ENCODE results near the gene AGPAT2. TPM values are rescaled to one million over a fixed set of nuclear protein-coding genes. Genes with fewer than 3 reads are reported as not detected.
"Not testable (repeated sequence)": the region's sequence is repeated elsewhere in the genome, so short reads cannot be mapped to it uniquely, and the experiment has no call there.

AGPAT2 gene
- polyA plus RNA-seq, 2 donors = 90.7 to 100 TPM

DNA sequence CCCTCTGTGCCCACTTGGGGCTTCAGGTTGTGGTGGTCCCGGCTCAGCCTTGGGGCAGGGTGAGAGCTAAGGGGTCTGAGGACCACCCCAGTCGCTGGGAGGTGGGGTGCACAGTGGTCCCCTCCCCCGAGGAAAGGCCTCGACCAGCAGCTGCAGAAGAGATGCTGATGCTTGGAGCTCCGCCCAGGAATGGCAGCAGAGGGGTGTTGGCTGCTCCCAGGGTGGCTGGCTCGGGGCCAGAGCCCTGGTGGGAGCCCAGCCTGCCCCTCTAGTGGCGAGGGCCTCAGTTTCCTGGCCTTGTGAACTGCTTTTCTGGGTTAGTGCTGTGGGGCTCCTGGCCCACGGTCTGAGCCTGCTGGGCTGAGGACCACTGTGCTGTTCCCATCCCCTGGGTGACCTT is 26.3 kb upstream of the AGPAT2 start:
- Histone ChIP-seq H3K4me1 (ENCODE audit: control insufficient read depth in 2 of 2, insufficient read depth in 2 of 2, low read length in 1 of 2) (peaks cover 0 to 3% of the 10 kb centered on the region in 2 donors), H3K27me3 (ENCODE audit: control insufficient read depth in 1 of 2, insufficient read depth in 2 of 2, low read length in 2 of 2) (peaks cover 0 to 7% of the 10 kb centered on the region in 2 donors), H3K36me3 (ENCODE audit: control insufficient read depth in 2 of 2, insufficient read depth in 2 of 2, low read length in 1 of 2) (no peaks in the 10 kb centered on the region), H3K27ac (ENCODE audit: low read depth in 2 of 2, low read length in 1 of 2) (peak overlapping the region in 1 of 2 donors; percentile 49), H3K4me3 (ENCODE audit: low read depth in 1 of 2, low read length in 2 of 2) (no peak overlapping the region), H3K9me3 (ENCODE audit: control insufficient read depth in 2 of 2, insufficient read depth in 1 of 2, low read depth in 1 of 2, low read length in 1 of 2) (no peaks in the 10 kb centered on the region)
- 46 to 51% methylated on average over 8 of the region's 8 CpGs for WGBS, 2 donors

DNA sequence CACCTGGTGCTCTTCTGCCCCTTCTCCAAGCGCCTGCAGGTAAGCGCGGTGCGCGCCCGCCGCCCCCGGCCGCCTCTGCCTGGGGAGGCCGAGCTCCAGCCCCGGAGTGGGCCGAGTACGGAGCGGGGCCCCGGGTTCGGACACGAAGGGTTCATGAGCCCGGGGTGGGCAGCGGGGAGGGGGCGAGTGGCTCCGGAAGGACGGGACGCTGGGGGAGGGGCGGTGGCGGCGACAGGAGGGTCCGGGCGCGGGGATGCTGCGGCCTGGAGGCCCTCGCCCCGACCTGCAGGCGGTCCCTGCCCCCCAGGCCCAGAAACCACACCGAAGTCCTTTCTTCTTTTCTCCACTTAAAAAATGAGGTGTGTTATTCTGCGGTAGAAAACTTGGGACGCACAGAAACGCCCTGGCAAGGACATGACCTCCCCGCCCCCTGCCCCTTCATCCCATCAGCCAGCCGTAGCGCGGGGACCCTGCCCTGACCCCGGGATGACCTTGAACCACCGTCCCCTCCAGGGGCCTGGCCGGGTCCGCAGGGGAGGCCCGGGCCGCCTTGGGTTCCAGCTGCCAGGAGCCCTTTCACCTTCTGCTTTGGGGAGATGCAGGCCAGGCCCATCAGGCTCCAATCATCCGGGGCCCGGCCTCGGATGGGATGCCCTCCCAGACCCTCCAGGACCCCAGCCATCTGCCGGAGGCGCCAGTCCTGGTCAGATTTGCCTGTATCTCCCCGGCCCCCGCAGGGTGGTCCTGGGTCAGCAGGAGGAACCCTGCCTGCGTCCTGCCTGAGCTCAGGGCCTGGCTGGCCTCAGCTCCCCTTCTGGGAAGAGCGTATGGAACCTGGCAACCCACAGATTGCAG is 25.7 kb upstream of the AGPAT2 start:
- Histone ChIP-seq H3K36me3 (ENCODE audit: control insufficient read depth in 2 of 2, insufficient read depth in 2 of 2, low read length in 1 of 2) (no peaks in the 10 kb centered on the region), H3K27ac (ENCODE audit: low read depth in 2 of 2, low read length in 1 of 2) (peak overlapping the region in 1 of 2 donors; percentile 49), H3K9me3 (ENCODE audit: control insufficient read depth in 2 of 2, insufficient read depth in 1 of 2, low read depth in 1 of 2, low read length in 1 of 2) (no peaks in the 10 kb centered on the region), H3K27me3 (ENCODE audit: control insufficient read depth in 1 of 2, insufficient read depth in 2 of 2, low read length in 2 of 2) (peaks cover 0 to 7% of the 10 kb centered on the region in 2 donors), H3K4me1 (ENCODE audit: control insufficient read depth in 2 of 2, insufficient read depth in 2 of 2, low read length in 1 of 2) (peaks cover 0 to 3% of the 10 kb centered on the region in 2 donors), H3K4me3 (ENCODE audit: low read depth in 1 of 2, low read length in 2 of 2) (peak overlapping the region; percentile 23 to 40)
- WGBS, 2 donors = 9 to 10% methylated on average over 45 to 56 of the region's 56 CpGs

DNA sequence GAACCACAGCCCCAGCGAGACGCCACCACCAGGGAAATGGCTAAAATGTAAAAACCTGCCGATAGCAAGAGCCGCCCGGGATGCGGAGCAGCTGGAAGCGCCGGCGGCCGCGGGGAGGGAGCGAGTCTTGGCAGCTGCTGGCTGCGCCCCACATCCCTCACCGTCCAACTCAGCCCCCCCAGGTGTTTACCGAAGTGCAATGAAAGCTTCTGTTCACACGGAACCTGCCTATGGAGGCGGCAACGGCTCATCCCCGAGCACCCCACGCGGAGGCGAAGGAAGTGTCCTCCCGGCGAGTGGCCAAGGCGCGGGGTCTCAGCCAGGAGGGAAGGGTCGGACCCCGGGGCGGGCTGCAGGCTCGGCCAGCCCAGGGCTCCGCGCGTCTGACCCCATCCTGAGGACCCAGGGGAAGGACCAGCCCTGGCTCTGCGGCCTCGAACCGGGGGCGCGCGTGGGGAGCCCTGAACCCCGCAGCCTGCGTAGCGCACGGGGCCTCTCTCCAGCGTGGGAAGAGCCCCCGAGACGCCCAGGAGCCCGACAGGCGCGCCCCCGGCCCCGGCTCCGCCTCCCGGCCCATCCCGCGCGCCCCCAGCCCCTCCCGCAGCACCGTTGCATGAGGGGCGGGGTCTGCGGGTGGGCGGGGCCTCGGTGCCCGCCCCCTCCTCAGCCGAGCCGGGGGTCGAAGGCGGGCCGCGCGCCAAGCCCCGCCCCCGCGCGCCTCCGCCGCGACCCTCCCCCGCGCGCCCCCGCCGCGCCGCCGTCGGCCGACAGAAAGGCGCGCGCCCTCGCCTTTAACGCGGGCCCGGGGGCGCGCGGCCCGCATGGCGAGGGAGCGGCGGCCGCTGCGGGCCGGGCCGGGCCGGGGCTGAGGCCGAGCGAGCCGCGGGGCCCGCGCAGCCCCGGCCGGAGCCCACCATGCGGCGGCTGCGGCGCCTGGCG is 24.8 kb upstream of the AGPAT2 start, which contains the start of gene DIPK1B:
Gene DIPK1B, plus strand, starts transcription at position 822 of the 939 bp plus-strand sequence. Its CDS starts 94 bp downstream, at position 916.
- H3K36me3 ChIP-seq (ENCODE audit: control insufficient read depth in 2 of 2, insufficient read depth in 2 of 2, low read length in 1 of 2) = no peaks in the 10 kb centered on the region
- peak within 1 kb of the TSS; percentile 23 to 40 for H3K4me3 ChIP-seq (ENCODE audit: low read depth in 1 of 2, low read length in 2 of 2)
- WGBS, 2 donors = 2% methylated on average over 75 to 119 of the region's 119 CpGs
- H3K9me3 ChIP-seq (ENCODE audit: control insufficient read depth in 2 of 2, insufficient read depth in 1 of 2, low read depth in 1 of 2, low read length in 1 of 2) = no peaks in the 10 kb centered on the region
- H3K27ac ChIP-seq (ENCODE audit: low read depth in 2 of 2, low read length in 1 of 2) = peak within 1 kb of the TSS in 1 of 2 donors; percentile 49
- H3K4me1 ChIP-seq (ENCODE audit: control insufficient read depth in 2 of 2, insufficient read depth in 2 of 2, low read length in 1 of 2) = peaks cover 0 to 3% of the 10 kb centered on the region in 2 donors
- H3K27me3 ChIP-seq (ENCODE audit: control insufficient read depth in 1 of 2, insufficient read depth in 2 of 2, low read length in 2 of 2) = peaks cover 0 to 7% of the 10 kb centered on the region in 2 donors

GRCh38 chr9:136711219-136711648 is 24.0 kb upstream of the AGPAT2 start:
- not testable (repeated sequence) for H3K27me3 ChIP-seq (ENCODE audit: control insufficient read depth in 1 of 2, insufficient read depth in 2 of 2, low read length in 2 of 2); H3K27ac ChIP-seq (ENCODE audit: low read depth in 2 of 2, low read length in 1 of 2)

GRCh38 chr9:136710543-136710942 is 23.3 kb upstream of the AGPAT2 start:
- H3K36me3 ChIP-seq (ENCODE audit: control insufficient read depth in 2 of 2, insufficient read depth in 2 of 2, low read length in 1 of 2) = no peaks in the 10 kb centered on the region
- WGBS, 2 donors = 83 to 87% methylated on average over 7 of the region's 7 CpGs
- no peak overlapping the region for H3K27ac ChIP-seq (ENCODE audit: low read depth in 2 of 2, low read length in 1 of 2)
- peaks cover 0 to 7% of the 10 kb centered on the region in 2 donors for H3K27me3 ChIP-seq (ENCODE audit: control insufficient read depth in 1 of 2, insufficient read depth in 2 of 2, low read length in 2 of 2)
- H3K4me1 ChIP-seq (ENCODE audit: control insufficient read depth in 2 of 2, insufficient read depth in 2 of 2, low read length in 1 of 2) = peaks cover 0 to 3% of the 10 kb centered on the region in 2 donors
- H3K4me3 ChIP-seq (ENCODE audit: low read depth in 1 of 2, low read length in 2 of 2) = no peak overlapping the region
- H3K9me3 ChIP-seq (ENCODE audit: control insufficient read depth in 2 of 2, insufficient read depth in 1 of 2, low read depth in 1 of 2, low read length in 1 of 2) = no peaks in the 10 kb centered on the region

More at GRCh38 chr9:136711219-136711648, 24.0 kb upstream of the AGPAT2 start:
- not testable (repeated sequence) for H3K9me3 ChIP-seq (ENCODE audit: control insufficient read depth in 2 of 2, insufficient read depth in 1 of 2, low read depth in 1 of 2, low read length in 1 of 2); H3K4me3 ChIP-seq (ENCODE audit: low read depth in 1 of 2, low read length in 2 of 2); H3K4me1 ChIP-seq (ENCODE audit: control insufficient read depth in 2 of 2, insufficient read depth in 2 of 2, low read length in 1 of 2); H3K36me3 ChIP-seq (ENCODE audit: control insufficient read depth in 2 of 2, insufficient read depth in 2 of 2, low read length in 1 of 2)
- WGBS, 2 donors = 25 to 32% methylated on average over 4 of the region's 4 CpGs

DNA sequence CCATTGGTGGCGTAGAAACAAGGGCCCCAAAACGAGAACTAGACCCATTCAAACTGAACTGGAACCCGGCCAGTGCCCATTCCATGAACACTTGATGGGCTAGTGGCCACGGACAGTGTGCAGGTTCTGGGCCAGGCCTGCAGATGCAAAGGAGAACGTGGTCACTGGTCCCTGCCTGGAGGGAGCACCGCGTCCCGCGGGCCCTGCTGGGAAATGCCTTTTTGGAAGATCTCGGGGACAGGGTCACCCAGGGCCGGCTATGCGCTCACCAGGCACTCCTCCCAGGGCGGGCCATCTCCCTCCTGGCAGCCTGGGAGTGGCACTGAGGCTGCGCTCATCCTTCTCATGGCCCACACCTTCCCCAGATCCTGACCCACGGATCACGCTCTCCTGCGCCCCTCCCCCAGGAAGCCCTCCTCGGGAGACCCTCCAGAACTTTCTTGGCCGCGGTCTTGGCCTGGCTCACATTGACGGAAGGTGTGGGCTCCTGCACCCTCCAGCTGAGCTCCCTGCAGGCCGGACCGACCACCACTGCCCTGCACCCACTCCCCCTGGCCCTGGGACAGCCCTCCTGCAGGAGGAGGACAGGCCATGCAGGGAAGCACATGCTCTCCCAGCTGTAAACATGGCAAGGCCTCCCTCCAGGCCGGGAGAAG is 22.3 kb upstream of the AGPAT2 start:
- H3K4me3 ChIP-seq (ENCODE audit: low read depth in 1 of 2, low read length in 2 of 2) = no peak overlapping the region
- WGBS, 2 donors = 86 to 88% methylated on average over 22 to 24 of the region's 24 CpGs
- H3K36me3 ChIP-seq (ENCODE audit: control insufficient read depth in 2 of 2, insufficient read depth in 2 of 2, low read length in 1 of 2) = no peaks in the 10 kb centered on the region
- H3K4me1 ChIP-seq (ENCODE audit: control insufficient read depth in 2 of 2, insufficient read depth in 2 of 2, low read length in 1 of 2) = peaks cover 0 to 3% of the 10 kb centered on the region in 2 donors
- peaks cover 0 to 7% of the 10 kb centered on the region in 2 donors for H3K27me3 ChIP-seq (ENCODE audit: control insufficient read depth in 1 of 2, insufficient read depth in 2 of 2, low read length in 2 of 2)
- H3K9me3 ChIP-seq (ENCODE audit: control insufficient read depth in 2 of 2, insufficient read depth in 1 of 2, low read depth in 1 of 2, low read length in 1 of 2) = no peaks in the 10 kb centered on the region
- H3K27ac ChIP-seq (ENCODE audit: low read depth in 2 of 2, low read length in 1 of 2) = no peak overlapping the region

- no peak overlapping the region for H3K27ac ChIP-seq (ENCODE audit: low read depth in 2 of 2, low read length in 1 of 2)
Observed at GRCh38 chr9:136707849-136708517, 20.7 kb upstream of the AGPAT2 start.

GRCh38 chr9:136707011-136707410 is 19.8 kb upstream of the AGPAT2 start:
- H3K9me3 ChIP-seq (ENCODE audit: control insufficient read depth in 2 of 2, insufficient read depth in 1 of 2, low read depth in 1 of 2, low read length in 1 of 2) = no peaks in the 10 kb centered on the region
- H3K27ac ChIP-seq (ENCODE audit: low read depth in 2 of 2, low read length in 1 of 2) = no peak overlapping the region
- H3K4me1 ChIP-seq (ENCODE audit: control insufficient read depth in 2 of 2, insufficient read depth in 2 of 2, low read length in 1 of 2) = peaks cover 0 to 3% of the 10 kb centered on the region in 2 donors
- WGBS, 2 donors = 91 to 92% methylated on average over 7 of the region's 7 CpGs
- H3K36me3 ChIP-seq (ENCODE audit: control insufficient read depth in 2 of 2, insufficient read depth in 2 of 2, low read length in 1 of 2) = no peaks in the 10 kb centered on the region
- H3K27me3 ChIP-seq (ENCODE audit: control insufficient read depth in 1 of 2, insufficient read depth in 2 of 2, low read length in 2 of 2) = no peaks in the 10 kb centered on the region
- H3K4me3 ChIP-seq (ENCODE audit: low read depth in 1 of 2, low read length in 2 of 2) = no peak overlapping the region

More at GRCh38 chr9:136707849-136708517, 20.7 kb upstream of the AGPAT2 start:
- Histone ChIP-seq H3K9me3 (ENCODE audit: control insufficient read depth in 2 of 2, insufficient read depth in 1 of 2, low read depth in 1 of 2, low read length in 1 of 2) (no peaks in the 10 kb centered on the region), H3K4me3 (ENCODE audit: low read depth in 1 of 2, low read length in 2 of 2) (no peak overlapping the region), H3K36me3 (ENCODE audit: control insufficient read depth in 2 of 2, insufficient read depth in 2 of 2, low read length in 1 of 2) (no peaks in the 10 kb centered on the region), H3K27me3 (ENCODE audit: control insufficient read depth in 1 of 2, insufficient read depth in 2 of 2, low read length in 2 of 2) (peaks cover 0 to 6% of the 10 kb centered on the region in 2 donors), H3K4me1 (ENCODE audit: control insufficient read depth in 2 of 2, insufficient read depth in 2 of 2, low read length in 1 of 2) (peaks cover 0 to 3% of the 10 kb centered on the region in 2 donors)
- WGBS, 2 donors = 81 to 86% methylated on average over 19 to 22 of the region's 22 CpGs
